HepG2 (cell line): ENCODE results near the gene ATP5F1C. TPM values are rescaled to one million over a fixed set of nuclear protein-coding genes. Genes with fewer than 3 reads are reported as not detected.
A peak's percentile ranks its signal among the peaks of the same experiment; 100 is the strongest.

ENCODE experiments used
- CHCHD3 ChIP-seq: sonication (generic); formaldehyde crosslinking; IDR thresholded peaks from 2 replicates; pipeline ENCODE4 v1.8.0; 2022; ENCODE audit warnings: mild to moderate bottlenecking, missing genetic modification reagents, moderate library complexity
- DNMT3B ChIP-seq: conservative IDR thresholded peaks from 2 replicates; pipeline ENCODE4 v1.6.1; 2016; ENCODE audit warnings: missing biosample characterization, control low read depth
- DPF2 ChIP-seq: sonication (generic); formaldehyde crosslinking; IDR thresholded peaks from 2 replicates; pipeline ENCODE4 v1.4.0; 2020; ENCODE audit warnings: mild to moderate bottlenecking, low read depth, missing genetic modification reagents, borderline replicate concordance
- FOXC1 ChIP-seq: sonication (generic); formaldehyde crosslinking; IDR thresholded peaks from 2 replicates; pipeline ENCODE4 v1.8.0; 2022; ENCODE audit warnings: mild to moderate bottlenecking, missing genetic modification reagents, borderline replicate concordance
- MATR3 ChIP-seq: sonication (generic); formaldehyde crosslinking; IDR thresholded peaks from 2 replicates; pipeline ENCODE4 v1.4.0; 2020; ENCODE audit warnings: missing genetic modification reagents
- NCOA5 ChIP-seq: sonication (generic); formaldehyde crosslinking; IDR thresholded peaks from 2 replicates; pipeline ENCODE4 v1.4.0; 2020; ENCODE audit warnings: missing genetic modification reagents
- NFE2L2 ChIP-seq: fragments of 150-350 bp; IDR thresholded peaks from 2 replicates; pipeline ENCODE4 v1.6.1; 2014; ENCODE audit warnings: low read length
- XRCC5 ChIP-seq: fragments of 200-400 bp; formaldehyde crosslinking; optimal IDR thresholded peaks from 2 replicates; pipeline ENCODE3; 2017; ENCODE audit warnings: mild to moderate bottlenecking, low read length
- ZC3H13 ChIP-seq: sonication (generic); formaldehyde crosslinking; IDR thresholded peaks from 2 replicates; pipeline ENCODE4 v1.8.1; 2023; ENCODE audit warnings: mild to moderate bottlenecking, missing genetic modification reagents, moderate library complexity
- ZFP36L2 ChIP-seq: sonication (generic); formaldehyde crosslinking; IDR thresholded peaks from 2 replicates; pipeline ENCODE4 v1.4.0; 2020; ENCODE audit warnings: missing genetic modification reagents
- ZFP90 ChIP-seq: sonication (generic); formaldehyde crosslinking; IDR thresholded peaks from 2 replicates; pipeline ENCODE4 v1.8.0; 2022; ENCODE audit warnings: missing genetic modification reagents, mild to moderate bottlenecking, inconsistent platforms, borderline replicate concordance
- ZNF260 ChIP-seq: sonication (generic); formaldehyde crosslinking; IDR thresholded peaks from 2 replicates; pipeline ENCODE4 v1.4.0; 2020; ENCODE audit warnings: missing genetic modification reagents, low read depth, mild to moderate bottlenecking, borderline replicate concordance
- ZNF326 ChIP-seq: sonication (generic); formaldehyde crosslinking; IDR thresholded peaks from 2 replicates; pipeline ENCODE4 v1.4.0; 2020; ENCODE audit warnings: missing genetic modification reagents, borderline replicate concordance
- ZSCAN20 ChIP-seq: sonication (generic); formaldehyde crosslinking; IDR thresholded peaks from 2 replicates; pipeline ENCODE4 v1.4.0; 2020; ENCODE audit warnings: missing genetic modification reagents, mild to moderate bottlenecking, borderline replicate concordance
- ZSCAN30 ChIP-seq: sonication (generic); formaldehyde crosslinking; IDR thresholded peaks from 2 replicates; pipeline ENCODE4 v1.5.0; 2020; ENCODE audit warnings: mild to moderate bottlenecking, missing genetic modification reagents
- polyA plus RNA-seq, 8 experiments: library from polyadenylated mRNA; depleted of rRNA in 3 of 8; stranded (reverse) in 7 of 8; unstranded in 1 of 8; fragments of >200 nt; fragmentation: Illumina TruSeq in 4 of 8; extraction: Trizol in 4 of 8; gene quantifications; 2 replicates each; pipeline versions ENCODE4 v1.2.1 to v1.2.3, GENCODE V29; 2011 to 2016; ENCODE audit warnings: low read depth in 4 of 8, missing spikeins in 1 of 8, mixed read lengths in 1 of 8; ENCODE audit not compliant: insufficient read depth in 1 of 8
- total RNA-seq, 5 experiments: library from RNA; depleted of rRNA; stranded (reverse); fragments of >200 nt; fragmentation: Illumina TruSeq; extraction: Trizol; gene quantifications; 2 replicates each; pipeline ENCODE4 v1.2.3, GENCODE V29; 2016; ENCODE audit warnings: low read depth in 1 of 5
- TF ChIP-seq, protein P1 (sequence below): sonication (generic); formaldehyde crosslinking; IDR thresholded peaks from 2 replicates; pipeline ENCODE4 v1.5.0; 2020; ENCODE audit warnings: mild to moderate bottlenecking, missing genetic modification reagents
- TF ChIP-seq, protein P2 (sequence below): sonication (generic); formaldehyde crosslinking; IDR thresholded peaks from 2 replicates; pipeline ENCODE4 v1.8.0; 2022; ENCODE audit warnings: mild to moderate bottlenecking, missing genetic modification reagents, moderate library complexity
- TF ChIP-seq, protein P3 (sequence below): sonication (generic); formaldehyde crosslinking; IDR thresholded peaks from 2 replicates; pipeline ENCODE4 v1.4.0; 2020; ENCODE audit warnings: missing genetic modification reagents
- TF ChIP-seq, protein P4 (sequence below): IDR thresholded peaks from 2 replicates; pipeline ENCODE4 v1.6.1; 2016; ENCODE audit warnings: missing compliant biosample characterization, missing genetic modification reagents, borderline replicate concordance
- TF ChIP-seq, protein P5 (sequence below): sonication (generic); formaldehyde crosslinking; IDR thresholded peaks from 2 replicates; pipeline ENCODE4 v1.5.0; 2020; ENCODE audit warnings: missing genetic modification reagents
- TF ChIP-seq, protein P6 (sequence below): sonication (generic); formaldehyde crosslinking; conservative IDR thresholded peaks from 2 replicates; pipeline ENCODE4 v1.8.1; 2023; ENCODE audit warnings: missing genetic modification reagents

ATP5F1C gene
- total and polyA plus RNA-seq, 2 of the 13 experiments (the other 11 are each of a cell fraction or from before 2014, with no cell fraction given): 407 to 416 TPM

DNA sequence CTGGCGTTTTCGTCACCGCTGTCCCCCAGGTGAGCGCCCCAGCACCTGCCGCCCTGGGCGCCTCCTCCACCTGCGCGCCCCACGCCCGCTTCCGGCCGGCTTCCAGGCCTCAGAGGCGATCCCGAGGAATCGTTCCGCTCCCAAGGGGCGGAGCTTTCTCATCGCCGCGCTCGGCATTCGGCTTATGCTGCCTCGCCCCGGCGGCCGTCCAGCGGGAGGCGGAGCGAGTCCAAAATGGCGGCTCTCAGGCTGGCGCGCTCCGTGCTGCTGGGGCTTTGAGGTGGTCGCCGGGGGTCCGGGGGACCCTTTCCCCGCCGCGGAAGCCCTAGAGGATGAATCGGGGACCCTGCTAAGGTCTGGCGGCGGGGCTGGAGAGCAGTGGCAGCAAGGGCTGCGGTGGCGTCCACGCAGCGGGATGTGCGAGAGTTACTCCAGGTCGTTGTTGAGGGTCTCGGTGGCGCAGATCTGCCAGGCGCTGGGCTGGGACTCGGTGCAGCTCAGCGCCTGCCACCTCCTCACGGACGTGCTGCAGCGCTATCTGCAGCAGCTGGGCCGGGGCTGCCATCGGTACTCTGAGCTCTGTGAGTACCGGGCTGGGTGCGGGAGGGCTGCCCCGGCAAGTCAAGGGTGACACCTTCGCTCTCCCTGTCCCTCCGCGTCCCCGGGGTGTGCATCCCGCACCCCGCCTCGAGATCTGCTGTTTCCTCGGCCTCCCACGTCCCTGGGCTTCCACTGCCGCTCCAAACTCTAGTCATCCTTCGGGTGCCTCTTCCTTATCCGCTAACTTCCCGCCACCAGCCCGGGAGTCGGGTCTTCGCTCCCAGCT, 30.5 kb downstream of the ATP5F1C start, which contains the start of gene TAF3 (continued):
- TF ChIP-seq, protein P1, sequence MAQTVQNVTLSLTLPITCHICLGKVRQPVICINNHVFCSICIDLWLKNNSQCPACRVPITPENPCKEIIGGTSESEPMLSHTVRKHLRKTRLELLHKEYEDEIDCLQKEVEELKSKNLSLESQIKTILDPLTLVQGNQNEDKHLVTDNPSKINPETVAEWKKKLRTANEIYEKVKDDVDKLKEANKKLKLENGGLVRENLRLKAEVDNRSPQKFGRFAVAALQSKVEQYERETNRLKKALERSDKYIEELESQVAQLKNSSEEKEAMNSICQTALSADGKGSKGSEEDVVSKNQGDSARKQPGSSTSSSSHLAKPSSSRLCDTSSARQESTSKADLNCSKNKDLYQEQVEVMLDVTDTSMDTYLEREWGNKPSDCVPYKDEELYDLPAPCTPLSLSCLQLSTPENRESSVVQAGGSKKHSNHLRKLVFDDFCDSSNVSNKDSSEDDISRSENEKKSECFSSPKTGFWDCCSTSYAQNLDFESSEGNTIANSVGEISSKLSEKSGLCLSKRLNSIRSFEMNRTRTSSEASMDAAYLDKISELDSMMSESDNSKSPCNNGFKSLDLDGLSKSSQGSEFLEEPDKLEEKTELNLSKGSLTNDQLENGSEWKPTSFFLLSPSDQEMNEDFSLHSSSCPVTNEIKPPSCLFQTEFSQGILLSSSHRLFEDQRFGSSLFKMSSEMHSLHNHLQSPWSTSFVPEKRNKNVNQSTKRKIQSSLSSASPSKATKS: no peak
- TF ChIP-seq, protein P2, sequence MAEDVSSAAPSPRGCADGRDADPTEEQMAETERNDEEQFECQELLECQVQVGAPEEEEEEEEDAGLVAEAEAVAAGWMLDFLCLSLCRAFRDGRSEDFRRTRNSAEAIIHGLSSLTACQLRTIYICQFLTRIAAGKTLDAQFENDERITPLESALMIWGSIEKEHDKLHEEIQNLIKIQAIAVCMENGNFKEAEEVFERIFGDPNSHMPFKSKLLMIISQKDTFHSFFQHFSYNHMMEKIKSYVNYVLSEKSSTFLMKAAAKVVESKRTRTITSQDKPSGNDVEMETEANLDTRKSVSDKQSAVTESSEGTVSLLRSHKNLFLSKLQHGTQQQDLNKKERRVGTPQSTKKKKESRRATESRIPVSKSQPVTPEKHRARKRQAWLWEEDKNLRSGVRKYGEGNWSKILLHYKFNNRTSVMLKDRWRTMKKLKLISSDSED (CRISPR knock-in tag): no peak
- TF ChIP-seq, protein P3, sequence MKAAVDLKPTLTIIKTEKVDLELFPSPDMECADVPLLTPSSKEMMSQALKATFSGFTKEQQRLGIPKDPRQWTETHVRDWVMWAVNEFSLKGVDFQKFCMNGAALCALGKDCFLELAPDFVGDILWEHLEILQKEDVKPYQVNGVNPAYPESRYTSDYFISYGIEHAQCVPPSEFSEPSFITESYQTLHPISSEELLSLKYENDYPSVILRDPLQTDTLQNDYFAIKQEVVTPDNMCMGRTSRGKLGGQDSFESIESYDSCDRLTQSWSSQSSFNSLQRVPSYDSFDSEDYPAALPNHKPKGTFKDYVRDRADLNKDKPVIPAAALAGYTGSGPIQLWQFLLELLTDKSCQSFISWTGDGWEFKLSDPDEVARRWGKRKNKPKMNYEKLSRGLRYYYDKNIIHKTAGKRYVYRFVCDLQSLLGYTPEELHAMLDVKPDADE (CRISPR knock-in tag): peak; percentile 84; the same call in 1 of the 2 replicates
- TF ChIP-seq ZFP90 (CRISPR knock-in tag) (no peak), ZC3H13 (CRISPR knock-in tag) (no peak), ZSCAN20 (no peak), NFE2L2 (no peak), DNMT3B (CRISPR knock-in tag) (no peak; the same call in 1 of the 2 replicates), CHCHD3 (CRISPR knock-in tag) (no peak), ZNF326 (CRISPR knock-in tag) (no peak), ZNF260 (no peak), DPF2 (CRISPR knock-in tag) (no peak), NCOA5 (CRISPR knock-in tag) (no peak), MATR3 (no peak), FOXC1 (CRISPR knock-in tag) (peak; percentile 79; the same call in 1 of the 2 replicates), ZFP36L2 (CRISPR knock-in tag) (no peak), ZSCAN30 (CRISPR knock-in tag) (no peak), XRCC5 (peak; percentile 100)
- TF ChIP-seq, protein P4, sequence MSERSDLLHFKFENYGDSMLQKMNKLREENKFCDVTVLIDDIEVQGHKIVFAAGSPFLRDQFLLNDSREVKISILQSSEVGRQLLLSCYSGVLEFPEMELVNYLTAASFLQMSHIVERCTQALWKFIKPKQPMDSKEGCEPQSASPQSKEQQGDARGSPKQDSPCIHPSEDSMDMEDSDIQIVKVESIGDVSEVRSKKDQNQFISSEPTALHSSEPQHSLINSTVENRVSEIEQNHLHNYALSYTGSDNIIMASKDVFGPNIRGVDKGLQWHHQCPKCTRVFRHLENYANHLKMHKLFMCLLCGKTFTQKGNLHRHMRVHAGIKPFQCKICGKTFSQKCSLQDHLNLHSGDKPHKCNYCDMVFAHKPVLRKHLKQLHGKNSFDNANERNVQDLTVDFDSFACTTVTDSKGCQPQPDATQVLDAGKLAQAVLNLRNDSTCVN (CRISPR knock-in tag): peak; percentile 87; the same call in 1 of the 2 replicates
- TF ChIP-seq, protein P5, sequence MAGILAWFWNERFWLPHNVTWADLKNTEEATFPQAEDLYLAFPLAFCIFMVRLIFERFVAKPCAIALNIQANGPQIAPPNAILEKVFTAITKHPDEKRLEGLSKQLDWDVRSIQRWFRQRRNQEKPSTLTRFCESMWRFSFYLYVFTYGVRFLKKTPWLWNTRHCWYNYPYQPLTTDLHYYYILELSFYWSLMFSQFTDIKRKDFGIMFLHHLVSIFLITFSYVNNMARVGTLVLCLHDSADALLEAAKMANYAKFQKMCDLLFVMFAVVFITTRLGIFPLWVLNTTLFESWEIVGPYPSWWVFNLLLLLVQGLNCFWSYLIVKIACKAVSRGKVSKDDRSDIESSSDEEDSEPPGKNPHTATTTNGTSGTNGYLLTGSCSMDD (CRISPR knock-in tag): no peak
- TF ChIP-seq, protein P6, sequence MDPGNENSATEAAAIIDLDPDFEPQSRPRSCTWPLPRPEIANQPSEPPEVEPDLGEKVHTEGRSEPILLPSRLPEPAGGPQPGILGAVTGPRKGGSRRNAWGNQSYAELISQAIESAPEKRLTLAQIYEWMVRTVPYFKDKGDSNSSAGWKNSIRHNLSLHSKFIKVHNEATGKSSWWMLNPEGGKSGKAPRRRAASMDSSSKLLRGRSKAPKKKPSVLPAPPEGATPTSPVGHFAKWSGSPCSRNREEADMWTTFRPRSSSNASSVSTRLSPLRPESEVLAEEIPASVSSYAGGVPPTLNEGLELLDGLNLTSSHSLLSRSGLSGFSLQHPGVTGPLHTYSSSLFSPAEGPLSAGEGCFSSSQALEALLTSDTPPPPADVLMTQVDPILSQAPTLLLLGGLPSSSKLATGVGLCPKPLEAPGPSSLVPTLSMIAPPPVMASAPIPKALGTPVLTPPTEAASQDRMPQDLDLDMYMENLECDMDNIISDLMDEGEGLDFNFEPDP (CRISPR knock-in tag): no peak
